SKM-1 treated with dmso at 0.1 percent for 144 hours (cell line): ENCODE measurements around the gene MAMDC2.

Source experiments
- DNase-seq: peaks from one replicate; lab custom pipeline; 2025; ENCODE audit not compliant: unreplicated experiment; lab: John Stamatoyannopoulos, UW

The MAMDC2 gene

DNA sequence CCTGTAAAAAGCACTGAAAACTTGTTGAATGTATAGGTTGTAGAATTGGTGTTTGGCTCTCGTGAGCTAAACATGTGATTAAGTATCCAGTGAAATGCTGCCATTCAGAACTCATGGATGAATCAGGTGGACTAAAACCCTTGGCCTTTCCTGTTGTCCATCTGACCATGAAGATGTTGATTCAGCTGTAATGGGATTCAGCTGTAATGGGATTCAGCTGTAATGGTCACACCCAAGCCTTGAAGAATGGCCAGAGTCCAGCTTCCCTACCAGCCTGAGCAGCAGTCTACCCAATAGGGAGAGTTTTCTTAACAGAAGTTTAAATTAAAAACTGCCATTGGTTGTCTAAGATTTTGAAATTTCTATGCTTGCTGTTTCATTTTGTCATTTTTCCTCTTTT is 18.1 kb downstream of the MAMDC2 start:
- no peak for DNase-seq

- no peak for DNase-seq
Observed at GRCh38 chr9:70064496-70064895, 20.8 kb downstream of the MAMDC2 start.

DNA sequence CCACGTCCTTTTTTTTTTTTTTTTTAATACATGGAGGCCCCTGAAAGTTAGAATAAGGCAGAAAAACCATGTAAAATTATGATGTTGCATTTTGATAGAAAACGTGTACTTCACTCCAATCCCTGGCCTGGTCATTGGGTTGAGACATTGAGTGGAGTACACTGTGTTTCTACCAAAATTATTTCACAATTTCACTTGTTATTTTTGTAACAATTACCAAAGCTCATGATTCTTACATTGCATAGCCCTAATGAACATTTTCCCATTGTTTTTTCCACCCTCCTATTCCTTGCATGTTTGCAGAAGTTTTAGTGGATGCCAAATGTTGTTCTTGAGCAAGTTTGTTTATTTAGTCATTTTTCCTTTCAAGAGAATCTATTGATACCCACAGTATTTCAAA is 21.9 kb downstream of the MAMDC2 start:
- DNase-seq = no peak

DNA sequence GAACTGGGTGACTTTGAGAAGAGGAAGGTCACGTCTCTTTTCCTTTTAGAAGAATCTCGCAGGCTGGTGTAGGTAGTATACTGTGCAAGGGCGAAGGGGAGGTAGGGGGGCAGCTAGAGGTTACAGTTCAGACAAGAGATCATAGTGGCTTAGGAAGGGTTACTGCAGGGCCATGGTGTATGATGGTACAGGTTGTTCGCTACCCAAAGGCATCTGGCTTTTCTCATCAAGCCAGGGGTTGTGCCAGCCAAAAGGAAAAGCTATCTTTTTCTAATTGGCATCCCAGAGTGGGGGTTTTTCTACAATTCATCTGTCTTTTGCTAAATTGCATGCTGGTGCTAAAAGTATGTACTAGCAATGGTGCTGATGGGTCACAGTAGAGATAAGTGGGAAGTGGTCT is 22.8 kb downstream of the MAMDC2 start:
- DNase-seq = no peak

DNA sequence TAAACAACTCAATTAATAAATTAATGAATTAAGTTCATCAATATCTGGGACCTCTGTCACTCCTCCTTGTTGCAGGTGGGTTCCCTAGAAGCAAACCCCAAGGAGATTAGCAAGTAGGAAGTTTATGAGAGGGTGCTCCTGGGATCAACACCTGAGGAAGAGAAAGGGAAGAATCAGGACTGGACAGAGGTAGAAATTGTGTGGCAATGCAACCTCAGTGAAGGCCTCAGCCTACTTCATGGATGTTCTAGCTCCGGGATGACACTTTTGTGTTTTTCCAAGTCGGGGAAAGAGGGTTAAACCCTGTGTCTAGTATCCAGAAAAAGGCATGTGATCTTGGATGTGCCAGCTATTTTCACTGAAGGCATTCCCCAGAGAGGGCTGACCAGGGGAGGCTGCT is 23.2 kb downstream of the MAMDC2 start:
- DNase-seq = no peak

- DNase-seq = no peak
Observed at GRCh38 chr9:70069704-70070103, 26.1 kb downstream of the MAMDC2 start.

GRCh38 chr9:70073193-70073592 is 29.5 kb downstream of the MAMDC2 start:
- no peak for DNase-seq

DNA sequence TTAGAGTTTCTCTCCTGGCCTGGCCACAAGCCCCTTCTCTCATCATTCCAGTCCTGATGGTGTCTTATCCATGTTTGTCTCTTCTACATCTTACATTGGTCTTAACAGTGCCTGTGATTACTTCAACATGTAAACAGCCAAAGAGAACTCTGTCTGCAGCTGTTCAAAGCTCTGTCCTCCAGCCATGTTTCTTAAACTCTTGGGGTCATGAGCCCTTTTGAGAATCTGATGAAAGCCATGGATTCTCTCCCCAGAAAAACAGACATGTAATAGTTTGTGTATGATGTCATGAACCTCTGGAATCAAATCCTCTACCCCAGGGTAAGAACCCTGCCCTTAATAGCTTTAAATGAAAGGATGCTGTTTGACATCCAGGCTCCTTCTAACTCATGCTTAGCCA is 30.1 kb downstream of the MAMDC2 start:
- DNase-seq = no peak

DNA sequence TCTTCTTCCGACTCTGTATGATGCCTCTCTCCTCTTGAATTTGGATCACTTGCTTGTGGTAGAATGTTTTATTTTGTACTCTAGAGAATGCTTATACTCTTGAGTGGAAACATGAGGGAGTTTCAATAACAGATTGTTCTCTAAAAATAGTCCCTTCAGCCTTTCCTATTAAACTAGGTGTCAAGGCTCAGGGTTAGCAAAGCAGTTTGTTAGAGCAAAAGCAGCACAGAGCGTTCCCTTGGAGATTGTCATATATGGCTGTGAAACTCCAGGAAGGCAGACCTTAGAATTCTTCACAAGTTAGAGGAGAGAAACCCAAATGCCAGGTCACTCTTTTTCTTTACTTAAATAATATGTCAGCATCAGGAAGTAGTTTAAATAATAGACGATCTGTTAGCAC is 33.0 kb downstream of the MAMDC2 start:
- no peak for DNase-seq

- DNase-seq = peak; percentile 2
Observed at GRCh38 chr9:70079417-70080037, 35.9 kb downstream of the MAMDC2 start.

- peak; percentile 6 for DNase-seq
Observed at GRCh38 chr9:70080481-70081119, 37.0 kb downstream of the MAMDC2 start.

DNA sequence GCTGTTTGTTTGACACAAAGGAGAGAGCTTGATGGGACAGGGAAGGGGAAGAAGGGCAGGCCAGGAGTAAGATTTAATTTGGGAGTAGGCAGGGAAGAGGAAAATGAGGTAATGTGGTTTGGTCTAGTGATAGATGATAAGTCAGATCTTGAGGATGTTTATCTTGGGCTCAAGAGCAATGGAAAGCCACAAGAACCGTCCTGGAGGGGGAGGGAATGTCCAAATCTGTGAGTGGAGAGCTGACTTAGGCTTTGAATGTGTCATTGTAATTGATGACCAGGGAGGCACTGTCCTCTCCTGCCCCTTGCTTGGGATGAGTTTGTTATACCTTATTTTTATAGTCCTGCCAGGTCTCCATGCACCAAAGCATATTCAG is 37.5 kb downstream of the MAMDC2 start:
- peak; percentile 2 for DNase-seq

- no peak for DNase-seq
Observed at GRCh38 chr9:70083429-70083828, 39.8 kb downstream of the MAMDC2 start.

DNA sequence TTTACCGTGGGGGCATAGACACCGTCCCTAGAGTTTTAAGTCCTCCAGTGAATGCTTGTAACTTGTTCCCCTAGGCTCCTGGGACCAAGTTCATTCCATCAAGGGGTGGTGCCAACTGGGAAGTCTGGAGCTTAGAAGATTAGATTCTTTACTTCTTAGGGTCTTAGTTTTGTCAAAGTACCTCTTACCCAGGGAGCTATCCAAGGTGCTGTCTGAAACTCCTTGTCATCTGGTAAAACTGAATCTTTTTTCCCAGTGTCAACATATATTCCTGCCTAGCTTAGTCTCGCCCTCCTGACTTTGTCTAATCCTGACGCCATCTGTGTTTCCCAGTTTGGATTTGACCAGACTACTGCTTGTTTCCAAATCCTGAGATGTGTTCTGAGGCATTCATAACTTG is 41.6 kb downstream of the MAMDC2 start:
- no peak for DNase-seq

GRCh38 chr9:70091103-70091502 is 47.5 kb downstream of the MAMDC2 start:
- DNase-seq = no peak

DNA sequence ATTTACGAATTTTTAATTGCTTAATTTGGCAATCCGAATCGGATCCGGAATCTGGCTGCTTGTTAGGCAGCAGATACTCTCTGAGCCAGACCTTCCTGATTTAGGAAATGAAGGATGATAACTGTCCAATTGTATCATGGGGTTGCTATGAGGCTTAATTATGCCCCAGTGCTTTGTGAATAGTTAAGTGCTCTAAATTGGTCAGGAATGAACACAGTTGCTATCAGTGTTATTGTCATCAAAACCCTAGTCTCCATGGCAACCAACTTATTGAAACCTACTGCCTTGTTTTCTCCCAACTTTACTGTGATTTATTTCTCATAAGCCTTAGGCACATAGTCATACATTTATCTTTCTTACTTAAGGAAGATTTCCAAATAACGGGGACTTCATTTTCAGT is 47.9 kb downstream of the MAMDC2 start:
- no peak for DNase-seq

GRCh38 chr9:70092190-70092589 is 48.5 kb downstream of the MAMDC2 start:
- no peak for DNase-seq

DNA sequence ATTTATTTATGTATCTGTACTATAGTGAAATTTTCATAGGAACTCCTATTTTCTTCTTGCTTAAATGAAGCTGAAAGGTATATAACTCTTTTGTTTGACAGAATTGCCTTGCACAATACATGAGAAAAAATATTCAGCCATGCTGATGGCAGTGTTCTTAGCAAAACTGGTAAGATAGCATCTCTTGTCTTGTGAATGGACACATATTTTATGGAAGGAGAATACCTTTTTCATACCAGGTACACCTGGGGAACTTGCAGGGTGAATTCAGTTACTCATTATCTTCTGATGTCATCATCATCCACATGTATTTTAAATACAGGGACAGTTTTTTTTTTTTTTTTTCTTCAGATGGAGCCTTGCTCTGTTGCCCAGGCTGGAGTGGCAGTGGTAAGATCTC is 49.4 kb downstream of the MAMDC2 start:
- no peak for DNase-seq

GRCh38 chr9:70093944-70094343 is 50.3 kb downstream of the MAMDC2 start:
- DNase-seq = no peak

DNA sequence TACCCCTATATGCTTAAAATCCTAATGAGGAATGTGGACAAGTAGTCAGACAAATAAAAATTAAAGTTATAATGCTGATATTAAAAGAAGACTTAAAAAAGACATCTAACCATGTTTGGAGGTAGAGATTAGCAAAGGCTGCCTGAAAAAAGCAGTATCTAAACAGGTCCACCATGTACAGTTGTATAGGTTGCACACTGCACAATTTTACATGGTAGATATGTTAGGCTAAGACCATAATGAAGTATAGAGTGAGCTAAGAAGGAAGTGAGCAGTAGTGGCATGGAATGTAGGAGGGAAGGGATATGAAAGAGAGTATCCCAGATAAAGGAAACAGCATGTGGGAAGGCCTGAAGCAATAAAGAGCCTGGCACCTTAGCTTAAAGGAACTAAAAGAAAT is 51.1 kb downstream of the MAMDC2 start:
- DNase-seq = no peak

- no peak for DNase-seq
Observed at GRCh38 chr9:70097187-70097586, 53.5 kb downstream of the MAMDC2 start.

DNA sequence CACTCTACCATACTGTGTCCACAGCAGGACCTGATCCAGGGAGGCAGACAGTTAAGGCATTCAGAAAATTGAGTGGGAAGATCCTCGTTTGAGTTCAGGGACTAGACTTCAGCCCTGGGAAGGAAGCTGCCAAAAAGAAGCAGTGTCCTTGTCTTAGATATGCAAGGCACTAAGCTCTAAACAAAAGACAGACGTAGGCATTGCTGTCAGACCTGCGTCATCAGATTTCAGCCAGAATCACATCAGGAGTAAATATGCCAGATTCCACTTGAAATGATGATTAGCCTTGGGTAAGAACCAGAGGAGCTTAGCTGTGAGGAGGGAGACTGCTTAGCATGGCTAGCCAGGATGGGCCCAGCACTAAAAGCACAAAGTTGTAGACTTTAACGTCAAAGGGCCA is 56.7 kb downstream of the MAMDC2 start:
- DNase-seq = no peak

- no peak for DNase-seq
Observed at GRCh38 chr9:70101265-70101664, 57.6 kb downstream of the MAMDC2 start.
